AG04450 (cell line): ENCODE results near the gene ATP8A2. TPM values are rescaled to one million over a fixed set of nuclear protein-coding genes. Genes with fewer than 3 reads are reported as not detected.

Experiments used
- CTCF ChIA-PET: fragments of 300-600, 350-600 bp; formaldehyde crosslinking; extraction: SDS; loops from one replicate; lab custom pipeline; 2022; ENCODE audit warnings: antibody characterized with exemption, inconsistent platforms; lab: Charles Lee
- POLR2A ChIA-PET: fragments of 350-600 bp; formaldehyde crosslinking; extraction: SDS; loops from one replicate; lab custom pipeline; 2021; ENCODE audit warnings: antibody characterized with exemption, inconsistent platforms; lab: Yijun Ruan, JAX
- DNase-seq: peaks from one replicate; pipeline ENCODE4 v3.0.0-alpha.2; 2011; ENCODE audit warnings: low read depth, low spot score
- H3K27ac ChIP-seq: one replicate; pipeline ENCODE4 v1.5.1; 2012; ENCODE audit warnings: low read depth, low read length, control low read depth
- H3K27me3 ChIP-seq: one replicate; pipeline ENCODE4 v1.6.0; 2012; ENCODE audit warnings: low read length; ENCODE audit not compliant: control insufficient read depth, insufficient read depth
- H3K4me3 ChIP-seq: 2 replicates; pipeline ENCODE4 v1.5.1; 2011; ENCODE audit warnings: mild to moderate bottlenecking, low read depth, low read length, control low read depth
- H3K9me3 ChIP-seq: 2 replicates; pipeline ENCODE4 v1.5.1; 2012; ENCODE audit warnings: low read length; ENCODE audit not compliant: control insufficient read depth, insufficient read depth
- polyA plus RNA-seq: library from polyadenylated mRNA; depleted of rRNA; stranded (reverse); fragments of >200 nt; gene quantifications from 2 replicates; pipeline ENCODE4 v1.2.3, GENCODE V29; 2011
- TF ChIP-seq, protein P1 (sequence below): IDR thresholded peaks from 2 replicates; pipeline ENCODE4 v1.5.1; 2011; ENCODE audit warnings: low read depth, low read length, control low read depth, inconsistent platforms

ATP8A2 gene
- polyA plus RNA-seq, 1 experiment = 0.19 TPM

DNA sequence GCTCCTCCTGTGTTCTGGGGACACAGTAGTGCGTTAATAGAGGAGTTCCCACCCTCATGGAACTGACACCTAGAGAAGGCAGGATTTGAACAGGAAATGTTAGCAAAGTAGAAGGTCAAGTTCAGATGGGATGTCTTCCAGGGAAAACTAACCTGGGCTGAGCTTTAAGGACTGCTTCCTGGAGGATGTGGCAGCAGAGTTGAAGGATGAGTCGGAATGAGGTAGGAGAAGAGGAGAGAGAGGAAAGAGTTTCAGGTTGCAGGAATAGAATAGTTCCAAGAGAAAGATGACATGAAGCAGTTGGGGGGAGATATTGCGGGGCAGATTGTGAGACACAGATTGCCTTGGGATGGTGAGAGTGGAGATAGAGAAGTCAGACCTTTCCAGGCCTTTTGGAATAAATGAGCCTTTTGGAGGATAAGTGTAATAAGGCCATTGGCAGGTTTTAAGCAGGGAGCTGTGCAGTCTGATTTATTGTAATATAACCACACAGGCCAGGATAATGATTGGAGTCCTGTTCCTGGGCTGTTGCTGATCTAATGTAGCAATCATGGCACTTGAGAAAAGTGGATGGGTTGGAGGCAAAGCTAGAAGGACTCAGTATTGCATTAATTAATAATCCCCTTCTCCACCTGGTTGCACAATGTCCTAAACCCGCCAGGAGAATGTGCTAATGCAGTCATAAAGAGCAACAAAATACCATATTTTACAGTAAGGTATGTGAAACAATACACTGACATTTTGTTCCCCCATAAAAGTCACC lies 474.6 kb downstream of the ATP8A2 start:
- H3K9me3 ChIP-seq = no peaks in the 10 kb centered on the region
- TF ChIP-seq, protein P1, sequence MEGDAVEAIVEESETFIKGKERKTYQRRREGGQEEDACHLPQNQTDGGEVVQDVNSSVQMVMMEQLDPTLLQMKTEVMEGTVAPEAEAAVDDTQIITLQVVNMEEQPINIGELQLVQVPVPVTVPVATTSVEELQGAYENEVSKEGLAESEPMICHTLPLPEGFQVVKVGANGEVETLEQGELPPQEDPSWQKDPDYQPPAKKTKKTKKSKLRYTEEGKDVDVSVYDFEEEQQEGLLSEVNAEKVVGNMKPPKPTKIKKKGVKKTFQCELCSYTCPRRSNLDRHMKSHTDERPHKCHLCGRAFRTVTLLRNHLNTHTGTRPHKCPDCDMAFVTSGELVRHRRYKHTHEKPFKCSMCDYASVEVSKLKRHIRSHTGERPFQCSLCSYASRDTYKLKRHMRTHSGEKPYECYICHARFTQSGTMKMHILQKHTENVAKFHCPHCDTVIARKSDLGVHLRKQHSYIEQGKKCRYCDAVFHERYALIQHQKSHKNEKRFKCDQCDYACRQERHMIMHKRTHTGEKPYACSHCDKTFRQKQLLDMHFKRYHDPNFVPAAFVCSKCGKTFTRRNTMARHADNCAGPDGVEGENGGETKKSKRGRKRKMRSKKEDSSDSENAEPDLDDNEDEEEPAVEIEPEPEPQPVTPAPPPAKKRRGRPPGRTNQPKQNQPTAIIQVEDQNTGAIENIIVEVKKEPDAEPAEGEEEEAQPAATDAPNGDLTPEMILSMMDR = no peak
- H3K27me3 ChIP-seq = no peaks in the 10 kb centered on the region
- DNase-seq = no peak
- ChIA-PET POLR2A (no interaction called here), CTCF (no interaction called here)
- no peak overlapping the region for H3K27ac ChIP-seq
- no peak overlapping the region for H3K4me3 ChIP-seq

DNA sequence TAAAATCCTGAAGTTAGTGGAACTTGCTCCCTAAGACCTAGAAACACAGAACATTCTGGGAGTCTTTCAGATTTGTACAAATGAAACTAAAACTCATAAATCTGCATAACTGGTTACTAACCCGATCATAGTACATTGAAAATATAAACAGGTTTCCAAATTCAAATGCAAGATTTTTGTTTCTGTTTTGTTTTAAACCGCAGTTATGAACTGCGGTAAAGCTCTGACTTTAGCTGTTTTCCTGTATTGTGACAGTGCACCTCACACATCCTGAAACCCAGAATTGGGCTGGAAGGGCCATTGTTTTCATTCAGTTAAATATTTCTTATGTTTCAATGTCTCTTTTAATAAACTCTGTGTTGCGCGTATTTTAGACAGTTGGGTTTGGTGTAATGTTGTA lies 475.4 kb downstream of the ATP8A2 start:
- CTCF ChIA-PET = no interaction called here
- no peaks in the 10 kb centered on the region for H3K27me3 ChIP-seq
- POLR2A ChIA-PET = no interaction called here
- no peak for DNase-seq
- H3K4me3 ChIP-seq = no peak overlapping the region
- TF ChIP-seq, protein P1 = no peak
- no peaks in the 10 kb centered on the region for H3K9me3 ChIP-seq
- H3K27ac ChIP-seq = no peak overlapping the region

DNA sequence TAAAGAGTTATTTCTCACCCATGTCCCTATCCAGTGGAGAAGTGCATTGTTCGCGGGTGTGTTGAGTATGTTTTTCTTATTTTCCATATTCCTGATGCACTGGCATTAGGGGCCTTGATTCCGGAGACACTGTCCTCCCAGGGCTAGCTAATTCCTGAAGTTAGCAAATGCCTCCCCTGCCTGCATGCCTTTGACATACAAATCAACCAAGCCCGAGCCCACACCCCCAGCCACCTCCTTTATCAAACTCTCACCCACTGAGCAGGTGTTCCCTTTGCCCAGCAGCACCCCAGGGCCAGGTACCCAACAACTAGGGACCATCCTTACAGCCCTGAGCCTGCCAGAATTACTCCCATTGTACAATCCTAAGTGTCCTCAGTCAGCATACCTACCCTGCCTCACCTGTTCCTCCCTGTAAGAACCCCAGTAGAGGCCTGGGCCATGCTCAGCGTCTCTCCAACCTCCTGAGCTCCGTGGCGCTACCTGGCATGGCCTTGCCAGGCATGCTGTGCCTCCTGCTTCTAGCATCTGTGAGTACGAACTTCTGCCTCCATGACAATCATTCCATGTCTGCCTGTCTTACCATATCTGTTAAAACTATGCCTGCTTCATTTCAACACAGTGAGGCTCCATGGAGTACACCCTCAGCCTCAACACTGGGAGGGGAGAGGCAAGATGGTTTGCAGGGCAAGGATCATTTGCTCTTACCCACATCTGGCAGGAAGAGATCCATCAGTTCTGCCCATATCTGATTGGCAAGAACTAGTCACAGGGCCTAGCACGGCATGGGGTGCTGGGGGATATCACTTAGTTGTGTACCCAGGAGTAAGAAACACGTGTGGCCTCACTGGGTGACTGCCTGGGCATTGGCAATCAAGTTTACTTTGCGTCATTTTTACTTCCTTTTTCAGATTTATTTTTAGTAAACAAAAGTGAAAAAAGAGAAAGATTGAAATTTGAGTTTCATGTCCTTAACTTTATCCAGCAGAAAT lies 476.2 kb downstream of the ATP8A2 start:
- ChIA-PET CTCF (no interaction called here), POLR2A (no interaction called here)
- Histone ChIP-seq H3K9me3 (no peaks in the 10 kb centered on the region), H3K27ac (no peak overlapping the region), H3K4me3 (no peak overlapping the region), H3K27me3 (no peaks in the 10 kb centered on the region)
- DNase-seq = no peak
- TF ChIP-seq, protein P1 = no peak

DNA sequence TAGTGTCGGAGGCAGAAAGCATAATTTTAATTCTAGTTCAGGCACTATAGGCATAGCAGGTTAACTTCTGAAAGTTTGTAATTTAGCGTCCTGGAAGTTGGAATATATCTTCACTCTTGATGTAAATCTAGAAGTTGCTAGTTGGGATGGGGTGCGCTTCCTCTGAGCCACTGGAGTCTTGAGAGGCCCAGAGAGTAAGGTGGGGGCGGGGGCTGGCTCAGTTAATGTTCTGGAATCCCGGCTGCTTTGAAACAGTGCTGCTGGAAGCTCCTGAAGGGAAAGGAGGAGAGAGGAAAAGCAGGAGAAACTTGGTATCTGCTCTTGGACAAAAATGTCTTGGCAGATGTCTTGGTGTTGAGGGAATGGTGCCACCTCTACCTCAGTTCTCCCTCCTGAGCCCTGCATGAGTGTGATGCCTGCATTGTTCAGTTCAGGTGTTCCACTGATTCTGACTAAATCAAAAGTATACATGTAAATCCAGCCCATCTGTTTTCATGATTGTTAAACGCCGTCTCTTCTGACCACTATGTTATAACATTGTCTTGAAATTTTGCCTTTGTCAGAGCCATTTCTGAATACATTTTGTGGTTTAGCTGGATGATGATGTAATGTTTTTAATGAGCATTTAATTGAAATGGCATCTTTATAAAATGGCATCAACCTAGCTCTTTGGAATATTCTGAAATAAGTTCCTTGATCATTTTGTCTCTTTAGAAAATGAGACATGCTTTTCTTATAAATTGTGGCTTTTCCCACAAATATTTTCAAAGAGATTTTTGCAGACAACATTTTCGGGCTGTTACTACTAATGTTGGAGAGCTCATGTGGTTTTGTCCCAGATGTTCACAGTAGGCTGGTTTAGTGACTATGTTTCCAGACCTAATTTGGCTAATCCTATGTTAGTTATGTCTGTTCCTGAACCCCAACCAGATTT lies 477.3 kb downstream of the ATP8A2 start:
- ChIA-PET POLR2A (interaction anchor here (0.7 kb wide), 1 partner anchor 11 kb away, joined by 3 read pairs; no protein-coding TSS in a partner anchor), CTCF (no interaction called here)
- TF ChIP-seq, protein P1 = no peak
- no peak for DNase-seq
- no peak overlapping the region for H3K4me3 ChIP-seq
- H3K9me3 ChIP-seq = no peaks in the 10 kb centered on the region
- no peaks in the 10 kb centered on the region for H3K27me3 ChIP-seq
- no peak overlapping the region for H3K27ac ChIP-seq
